ENCODE results near the gene BDP1.

DNA sequence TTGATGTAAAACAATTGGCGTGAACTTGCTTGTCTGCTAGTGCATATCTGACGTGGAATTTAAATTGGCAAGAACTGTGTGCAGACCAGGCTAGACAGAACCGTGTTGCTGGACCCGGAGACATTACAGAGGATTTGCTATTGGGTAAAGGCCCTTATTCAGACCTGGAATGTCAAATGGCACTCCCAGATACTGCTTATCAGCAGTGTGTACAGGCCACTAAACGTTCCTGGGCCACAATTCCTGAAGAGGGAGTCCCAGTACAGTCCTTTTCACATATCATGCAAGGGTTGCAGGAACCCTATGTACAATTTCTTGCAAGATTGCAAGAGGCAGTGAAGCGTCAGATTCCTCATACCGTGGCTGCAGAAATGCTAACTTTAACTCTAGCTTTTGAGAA lies 118.1 kb downstream of the BDP1 start:
- TF ChIP-seq, protein P1, sequence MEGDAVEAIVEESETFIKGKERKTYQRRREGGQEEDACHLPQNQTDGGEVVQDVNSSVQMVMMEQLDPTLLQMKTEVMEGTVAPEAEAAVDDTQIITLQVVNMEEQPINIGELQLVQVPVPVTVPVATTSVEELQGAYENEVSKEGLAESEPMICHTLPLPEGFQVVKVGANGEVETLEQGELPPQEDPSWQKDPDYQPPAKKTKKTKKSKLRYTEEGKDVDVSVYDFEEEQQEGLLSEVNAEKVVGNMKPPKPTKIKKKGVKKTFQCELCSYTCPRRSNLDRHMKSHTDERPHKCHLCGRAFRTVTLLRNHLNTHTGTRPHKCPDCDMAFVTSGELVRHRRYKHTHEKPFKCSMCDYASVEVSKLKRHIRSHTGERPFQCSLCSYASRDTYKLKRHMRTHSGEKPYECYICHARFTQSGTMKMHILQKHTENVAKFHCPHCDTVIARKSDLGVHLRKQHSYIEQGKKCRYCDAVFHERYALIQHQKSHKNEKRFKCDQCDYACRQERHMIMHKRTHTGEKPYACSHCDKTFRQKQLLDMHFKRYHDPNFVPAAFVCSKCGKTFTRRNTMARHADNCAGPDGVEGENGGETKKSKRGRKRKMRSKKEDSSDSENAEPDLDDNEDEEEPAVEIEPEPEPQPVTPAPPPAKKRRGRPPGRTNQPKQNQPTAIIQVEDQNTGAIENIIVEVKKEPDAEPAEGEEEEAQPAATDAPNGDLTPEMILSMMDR (IDR thresholded peaks at IDR 0.05) = peak in 3 of 6 experiments; percentile 44 to 57 (median 51)
- no peak for TF ChIP-seq POLR2A (IDR thresholded peaks at IDR 0.05)
